Gastroesophageal sphincter (tissue), 4 donors: ENCODE results near the gene ADPRM. TPM values are rescaled to one million over a fixed set of nuclear protein-coding genes. Genes with fewer than 3 reads are reported as not detected.

ENCODE experiments used
- ATAC-seq: fragments of 150-250 bp; one replicate; pipeline ENCODE4 v1.9.1; 2016; ENCODE audit warnings: mild to moderate bottlenecking, moderate library complexity
- H3K27ac ChIP-seq, 4 donors: fragments of 200-600 bp; sonication (generic) in 3 of 4; 1 replicate in 3 of 4; 2 replicates in 1 of 4; pipeline ENCODE4 v1.5.1; 2016 to 2019
- H3K27me3 ChIP-seq: fragments of 200-600 bp; sonication (generic); one replicate; pipeline ENCODE4 v1.5.1; 2019
- H3K36me3 ChIP-seq, 2 donors: fragments of 200-600 bp; sonication (generic); one replicate each; pipeline ENCODE4 v1.5.1; 2019; ENCODE audit warnings: control low read depth in 1 of 2
- H3K4me1 ChIP-seq, 3 donors: fragments of 200-600 bp; sonication (generic); 1 replicate in 2 of 3; 2 replicates in 1 of 3; pipeline ENCODE4 v1.5.1; 2016 to 2019; ENCODE audit warnings: control low read depth in 2 of 3
- H3K4me3 ChIP-seq, 2 donors: fragments of 200-600 bp; sonication (generic); one replicate each; pipeline ENCODE4 v1.5.1; 2019; ENCODE audit warnings: mild to moderate bottlenecking in 1 of 2, moderate library complexity in 1 of 2
- H3K9me3 ChIP-seq, 3 donors: fragments of 200-600 bp; sonication (generic); one replicate each; pipeline ENCODE4 v1.5.1; 2017 to 2019; ENCODE audit warnings: control low read depth in 2 of 3
- CTCF ChIP-seq, 4 experiments: fragments of 200-600 bp in 2 of 4; fragments of 450-650 bp in 2 of 4; sonication (generic) in 1 of 4; IDR thresholded peaks; one replicate each; pipeline ENCODE4 v1.5.1; 2017 to 2019; ENCODE audit warnings: antibody characterized with exemption in 4 of 4, mild to moderate bottlenecking in 2 of 4, moderate library complexity in 2 of 4
- EP300 ChIP-seq: sonication (generic); formaldehyde crosslinking; IDR thresholded peaks from one replicate; pipeline ENCODE4 v1.6.1; 2017; ENCODE audit warnings: antibody characterized with exemption, mild to moderate bottlenecking
- POLR2A ChIP-seq, 2 donors: fragments of 450-650 bp; IDR thresholded peaks; one replicate each; pipeline ENCODE4 v1.6.1; 2017; ENCODE audit warnings: antibody characterized with exemption in 2 of 2, mild to moderate bottlenecking in 2 of 2, moderate library complexity in 1 of 2
- POLR2AphosphoS5 ChIP-seq: sonication (generic); formaldehyde crosslinking; IDR thresholded peaks from one replicate; pipeline ENCODE4 v1.6.1; 2017; ENCODE audit warnings: antibody characterized with exemption
- WGBS, 2 donors: methylation state at CpG; one replicate each; pipeline ENCODE4 v1.1.5; 2018; ENCODE audit warnings: low coverage in 1 of 2; 5-methylcytosine and 5-hydroxymethylcytosine counted together
- total RNA-seq, 4 donors: library from RNA; depleted of rRNA; stranded (reverse); fragments of >200 nt; gene quantifications; one replicate each; pipeline ENCODE4 v1.1.0, GENCODE V29; 2016

ADPRM gene
- 10 to 100 TPM in 2 of 4 donors, 1 to 10 TPM in 2; 8.3 to 13.2 (median 9.5) TPM for total RNA-seq

- H3K9me3 ChIP-seq = no peaks in the 10 kb centered on the region
- H3K4me1 ChIP-seq = peaks cover 5 to 45% (median 8%) of the 10 kb centered on the region in 3 donors
- peak within 1 kb of the TSS; percentile 92 to 98 (median 96) for H3K27ac ChIP-seq
- WGBS, 2 donors = 0% methylated on average over 6 to 7 of the region's 84 CpGs
- H3K36me3 ChIP-seq = peaks cover 3 to 32% of the 10 kb centered on the region in 2 donors
- ATAC-seq = peak; percentile 98
- TF ChIP-seq POLR2A (IDR thresholded peaks at IDR 0.05) (peak; percentile 78 to 87), POLR2AphosphoS5 (peak; percentile 93), CTCF (IDR thresholded peaks at IDR 0.05) (peak in 3 of 4 experiments; percentile 15 to 63 (median 38)), EP300 (no peak)
- H3K27me3 ChIP-seq = no peaks in the 10 kb centered on the region
- H3K4me3 ChIP-seq = peak within 1 kb of the TSS; percentile 78 to 93
Observed at GRCh38 chr17:10697092-10698081, at the start of gene ADPRM, which contains the start of gene SCO1. TSS of gene ADPRM (plus strand) at chr17:10697594. CDS start at chr17:10704927, 7,333 bp downstream. TSS of gene SCO1 (minus strand) at chr17:10697533. CDS start at chr17:10697507, 26 bp downstream.

GRCh38 chr17:10648381-10648780 lies 49.0 kb upstream of the ADPRM start:
- TF ChIP-seq EP300 (no peak), POLR2AphosphoS5 (no peak), CTCF (IDR thresholded peaks at IDR 0.05) (no peak), POLR2A (IDR thresholded peaks at IDR 0.05) (no peak)
- H3K4me1 ChIP-seq = no peaks in the 10 kb centered on the region
- no peaks in the 10 kb centered on the region for H3K27me3 ChIP-seq
- H3K36me3 ChIP-seq = peaks cover 0 to 22% of the 10 kb centered on the region in 2 donors
- ATAC-seq = no peak
- 83 to 85% methylated on average over 4 to 5 of the region's 5 CpGs for WGBS, 2 donors
- no peak overlapping the region for H3K4me3 ChIP-seq
- H3K9me3 ChIP-seq = no peaks in the 10 kb centered on the region
- H3K27ac ChIP-seq = no peak overlapping the region

- Histone ChIP-seq H3K4me1 (no peaks in the 10 kb centered on the region), H3K4me3 (no peak overlapping the region), H3K9me3 (no peaks in the 10 kb centered on the region), H3K27ac (no peak overlapping the region), H3K27me3 (no peaks in the 10 kb centered on the region), H3K36me3 (peaks cover 0 to 16% of the 10 kb centered on the region in 2 donors)
- TF ChIP-seq POLR2A (IDR thresholded peaks at IDR 0.05) (no peak), EP300 (no peak), POLR2AphosphoS5 (no peak), CTCF (IDR thresholded peaks at IDR 0.05) (no peak)
- WGBS, 2 donors = 60 to 72% methylated on average over 1 to 3 of the region's 3 CpGs
- no peak for ATAC-seq
Observed at GRCh38 chr17:10648956-10649355, 48.4 kb upstream of the ADPRM start.

- WGBS, 2 donors = 82 to 87% methylated on average over 3 to 5 of the region's 5 CpGs
- no peak overlapping the region for H3K27ac ChIP-seq
- H3K36me3 ChIP-seq = peaks cover 0 to 13% of the 10 kb centered on the region in 2 donors
- H3K4me1 ChIP-seq = no peaks in the 10 kb centered on the region
- H3K9me3 ChIP-seq = no peaks in the 10 kb centered on the region
- no peak for TF ChIP-seq CTCF (IDR thresholded peaks at IDR 0.05)
- TF ChIP-seq POLR2AphosphoS5 = no peak
- no peak for TF ChIP-seq POLR2A (IDR thresholded peaks at IDR 0.05)
- no peak for TF ChIP-seq EP300
- ATAC-seq = no peak
- no peaks in the 10 kb centered on the region for H3K27me3 ChIP-seq
- no peak overlapping the region for H3K4me3 ChIP-seq
Observed at GRCh38 chr17:10649602-10650001, 47.8 kb upstream of the ADPRM start.
